ENCODE results near the gene WHAMM. TPM values are rescaled to one million over a fixed set of nuclear protein-coding genes. Genes with fewer than 3 reads are reported as not detected.

WHAMM gene
- total and polyA plus RNA-seq, 2 donors (not counting 3 experiments of a cell fraction or from before 2014, with no cell fraction given) = 4.1 to 9.4 TPM

- H3K4me3 ChIP-seq (replicated peaks in 1 of 3; ENCODE audit: insufficient read depth in 1 of 3, low read depth in 1 of 3, low read length in 3 of 3) = peak overlapping the region in 1 of 3 experiments; percentile 8
- ChIA-PET POLR2A (no interaction called here), CTCF (interaction anchor here (0.6 kb wide), 2 partner anchors 15 to 115 kb away, joined by 3 read pairs; no protein-coding TSS in a partner anchor)
- no peak overlapping the region for H3K9ac ChIP-seq (replicated peaks; ENCODE audit: extremely low read depth, insufficient read depth, low read length)
- H3K4me2 ChIP-seq (ENCODE audit: insufficient read depth, low read length) = peak overlapping the region; percentile 40
- H3K4me1 ChIP-seq (ENCODE audit: control insufficient read depth, extremely low read depth, insufficient read depth, low read length) = no peaks in the 10 kb centered on the region
- H3K79me2 ChIP-seq (ENCODE audit: control insufficient read depth, insufficient read depth, low read length) = no peaks in the 10 kb centered on the region
- DNase-seq (ENCODE audit: low read depth, low spot score) (peak; percentile 4), FAIRE-seq (no peak)
- no peaks in the 10 kb centered on the region for H3K27me3 ChIP-seq (ENCODE audit: control insufficient read depth in 2 of 2, insufficient read depth in 2 of 2, low read length in 2 of 2)
- no peaks in the 10 kb centered on the region for H3K9me3 ChIP-seq (replicated peaks; ENCODE audit: control insufficient read depth, insufficient read depth, low read length)
- no peak overlapping the region for H3K27ac ChIP-seq (ENCODE audit: insufficient read depth, low read depth, low read length)
- intact Hi-C loops (cut with micrococcal nuclease) = no loop called here
- TF ChIP-seq JUN (IDR thresholded peaks at IDR 0.05; ENCODE audit: borderline replicate concordance, insufficient read depth, insufficient read length, low read depth) (no peak), FOS (IDR thresholded peaks at IDR 0.05; ENCODE audit: borderline replicate concordance, insufficient read depth, low read length) (no peak), POLR2A (IDR thresholded peaks at IDR 0.05; ENCODE audit: low read depth, low read length) (no peak), MYC (IDR thresholded peaks at IDR 0.05; ENCODE audit: low read depth, low read length) (no peak), EZH2 (IDR thresholded peaks at IDR 0.05; ENCODE audit: borderline replicate concordance, low read depth, low read length, severe bottlenecking) (no peak), GATA2 (IDR thresholded peaks at IDR 0.05; ENCODE audit: insufficient read depth, insufficient read length, low read depth, low read length) (no peak), MAX (IDR thresholded peaks at IDR 0.05; ENCODE audit: insufficient read depth, insufficient read length) (no peak), POLR2AphosphoS5 (IDR thresholded peaks at IDR 0.05; ENCODE audit: insufficient read depth, low read depth, low read length) (no peak)
- TF ChIP-seq, protein P1, sequence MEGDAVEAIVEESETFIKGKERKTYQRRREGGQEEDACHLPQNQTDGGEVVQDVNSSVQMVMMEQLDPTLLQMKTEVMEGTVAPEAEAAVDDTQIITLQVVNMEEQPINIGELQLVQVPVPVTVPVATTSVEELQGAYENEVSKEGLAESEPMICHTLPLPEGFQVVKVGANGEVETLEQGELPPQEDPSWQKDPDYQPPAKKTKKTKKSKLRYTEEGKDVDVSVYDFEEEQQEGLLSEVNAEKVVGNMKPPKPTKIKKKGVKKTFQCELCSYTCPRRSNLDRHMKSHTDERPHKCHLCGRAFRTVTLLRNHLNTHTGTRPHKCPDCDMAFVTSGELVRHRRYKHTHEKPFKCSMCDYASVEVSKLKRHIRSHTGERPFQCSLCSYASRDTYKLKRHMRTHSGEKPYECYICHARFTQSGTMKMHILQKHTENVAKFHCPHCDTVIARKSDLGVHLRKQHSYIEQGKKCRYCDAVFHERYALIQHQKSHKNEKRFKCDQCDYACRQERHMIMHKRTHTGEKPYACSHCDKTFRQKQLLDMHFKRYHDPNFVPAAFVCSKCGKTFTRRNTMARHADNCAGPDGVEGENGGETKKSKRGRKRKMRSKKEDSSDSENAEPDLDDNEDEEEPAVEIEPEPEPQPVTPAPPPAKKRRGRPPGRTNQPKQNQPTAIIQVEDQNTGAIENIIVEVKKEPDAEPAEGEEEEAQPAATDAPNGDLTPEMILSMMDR (IDR thresholded peaks at IDR 0.05; ENCODE audit: extremely low read depth in 1 of 2, insufficient read depth in 1 of 2, low read depth in 1 of 2, low read length in 2 of 2) = no peak
- no peaks in the 10 kb centered on the region for H3K9me1 ChIP-seq (replicated peaks; ENCODE audit: control insufficient read depth, extremely low read depth, insufficient read depth, low read length)
- dilution Hi-C loops (cut with MboI; ENCODE audit: extremely low pct_ligation_motif_present, low sequenced_read_pairs) = no loop called here
- no TSS peak for BruUV-seq (replicated peaks)
- H4K20me1 ChIP-seq (replicated peaks; ENCODE audit: control insufficient read depth, extremely low read depth, insufficient read depth, low read length) = no peaks in the 10 kb centered on the region
- H2AFZ ChIP-seq (ENCODE audit: low read depth, low read length) = peak overlapping the region; percentile 47
- H3K36me3 ChIP-seq (ENCODE audit: control insufficient read depth in 2 of 2, extremely low read depth in 1 of 2, insufficient read depth in 2 of 2, low read length in 2 of 2) = no peaks in the 10 kb centered on the region
Observed at GRCh38 chr15:82855286-82856100, 46.1 kb downstream of the WHAMM start.
